ENCODE measurements around the gene E2F2. TPM values are rescaled to one million over a fixed set of nuclear protein-coding genes. Genes with fewer than 3 reads are reported as not detected.

Gene E2F2
- total and polyA plus RNA-seq, 2 of the 4 experiments (the other 2 are of a cell fraction) = 0.36 to 0.51 TPM

DNA sequence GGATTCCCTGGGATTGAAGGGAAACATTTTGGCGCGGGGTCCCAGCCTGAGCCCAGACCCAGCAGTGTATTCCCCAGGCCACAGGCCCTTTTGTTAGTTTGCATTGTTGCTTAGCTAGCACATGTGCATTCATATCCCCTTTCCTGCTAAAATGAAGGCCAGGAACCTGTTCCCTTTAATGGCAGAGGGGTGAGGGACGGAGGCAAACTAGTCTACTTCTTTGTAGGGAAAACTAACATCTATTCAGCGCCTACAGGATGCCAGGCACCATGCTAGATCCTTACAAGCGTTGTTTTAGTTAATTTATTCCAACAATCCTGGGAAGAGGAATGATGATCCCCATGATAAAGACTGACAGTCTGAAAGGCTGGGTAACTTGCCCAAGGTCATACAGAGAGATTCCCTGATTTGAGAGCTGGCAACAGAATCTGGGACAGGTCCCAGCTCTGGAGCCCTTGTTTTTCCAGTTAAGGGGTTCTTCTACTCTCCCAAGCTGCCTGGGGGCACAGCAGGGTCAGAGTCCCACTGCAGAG is 595 bp upstream of the E2F2 start:
- no TSS peak for BruUV-seq (replicated peaks)
- Histone ChIP-seq H3K4ac (ENCODE audit: low read depth, low read length) (0 out of 2 replicates have a peak overlapping the region, but pooled peaks have one; percentile 50), H3K23ac (ENCODE audit: low read depth, low read length) (peak overlapping the region; percentile 51; the same call in 1 of the 2 replicates), H3K56ac (ENCODE audit: extremely low read depth, insufficient read depth, low read length) (no peak overlapping the region), H3K14ac (replicated peaks; ENCODE audit: low read depth, low read length) (peak overlapping the region; percentile 17), H4K91ac (ENCODE audit: insufficient read depth, low read depth, low read length) (peak overlapping the region; percentile 31; the same call in 1 of the 2 replicates), H2BK20ac (ENCODE audit: low read depth, low read length) (no peak overlapping the region), H3K18ac (ENCODE audit: low read depth, low read length) (no peak overlapping the region), H3K36me3 (ENCODE audit: control insufficient read depth, insufficient read depth, low read length) (no peaks in the 10 kb centered on the region), H3K4me3 (ENCODE audit: insufficient read depth, low read depth, low read length) (peak overlapping the region; percentile 5), H3K79me1 (ENCODE audit: low read depth in 1 of 2, low read length in 2 of 2) (peaks cover 0 to 7% of the 10 kb centered on the region in 2 experiments; a peak in 1 of 4 replicates), H3K4me2 (ENCODE audit: low read depth, low read length) (peak overlapping the region; percentile 71), H2BK15ac (ENCODE audit: low read depth, low read length) (no peak overlapping the region), H3K27ac (ENCODE audit: insufficient read depth, low read length) (no peak overlapping the region), H4K8ac (ENCODE audit: low read depth in 2 of 2, low read length in 2 of 2) (peak overlapping the region; percentile 38 to 81), H3K4me1 (ENCODE audit: control insufficient read depth, insufficient read depth, low read length) (peaks cover 9% of the 10 kb centered on the region; the same call in 1 of the 2 replicates), H4K20me1 (ENCODE audit: insufficient read depth, low read length) (no peaks in the 10 kb centered on the region), H3K9me3 (ENCODE audit: control insufficient read depth, insufficient read depth, low read length) (no peaks in the 10 kb centered on the region), H3K9me1 (ENCODE audit: insufficient read depth, low read length) (0 out of 2 replicates have a peak, but pooled peaks cover 2% of the 10 kb centered on the region), H2AK5ac (ENCODE audit: low read depth, low read length) (no peak overlapping the region), H3K27me3 (ENCODE audit: control insufficient read depth, insufficient read depth, low read length) (no peaks in the 10 kb centered on the region), H2BK5ac (ENCODE audit: low read depth, low read length, poor library complexity, severe bottlenecking) (no peak overlapping the region), H2BK120ac (ENCODE audit: low read depth, low read length) (peak overlapping the region; percentile 47; the same call in 1 of the 2 replicates), H2AFZ (replicated peaks; ENCODE audit: low read length, poor library complexity) (peak overlapping the region; percentile 94), H2AK9ac (replicated peaks; ENCODE audit: low read depth, low read length, poor library complexity) (no peak overlapping the region), H3K9ac (ENCODE audit: low read depth, low read length) (peak overlapping the region; percentile 8; the same call in 1 of the 2 replicates), H4K5ac (ENCODE audit: low read depth, low read length) (peak overlapping the region; percentile 1)
- in situ Hi-C loops (cut with MboI; ENCODE audit: low sequenced_read_pairs) (loop anchor here (10.0 kb wide), 1 partner anchor 557 kb away; the partner anchor contains the start of gene LACTBL1), intact Hi-C loops (cut with micrococcal nuclease) (loop anchor here (5.0 to 10.0 kb wide), 2 partner anchors 189 to 347 kb away; partner anchors contain the start of gene HNRNPR), dilution Hi-C loops (cut with HindIII; ENCODE audit: low sequenced_read_pairs, unreplicated experiment) (no loop called here)
- ChIA-PET CTCF (interaction anchor here (0.6 to 1.6 kb wide), 3 partner anchors 33 to 106 kb away, joined by 4 to 6 read pairs (median 5); no protein-coding TSS in a partner anchor), POLR2A (ENCODE audit: unreplicated experiment) (interaction anchor here (0.6 kb wide), 2 partner anchors 60 to 187 kb away, joined by 3 to 4 read pairs; no protein-coding TSS in a partner anchor)
- WGBS, 2 experiments (ENCODE audit: extremely low coverage in 2 of 2, insufficient read length in 1 of 2) = no CpG with 5 or more reads among the region's 5 CpGs
- DNase-seq (no peak), ATAC-seq (ENCODE audit: low read depth) (no peak; the same call in 1 of the 2 replicates)
- TF ChIP-seq RCOR1 (IDR thresholded peaks at IDR 0.05; ENCODE audit: insufficient replicate concordance, low read length) = no peak
- no peak for TF ChIP-seq CHD1 (IDR thresholded peaks at IDR 0.05; ENCODE audit: low read depth, low read length)
- TF ChIP-seq NFE2L2 (IDR thresholded peaks at IDR 0.05; ENCODE audit: low read depth, low read length) = no peak
- no peak for TF ChIP-seq MAZ (IDR thresholded peaks at IDR 0.05; ENCODE audit: borderline replicate concordance, low read depth, low read length)
- TF ChIP-seq, protein P1, sequence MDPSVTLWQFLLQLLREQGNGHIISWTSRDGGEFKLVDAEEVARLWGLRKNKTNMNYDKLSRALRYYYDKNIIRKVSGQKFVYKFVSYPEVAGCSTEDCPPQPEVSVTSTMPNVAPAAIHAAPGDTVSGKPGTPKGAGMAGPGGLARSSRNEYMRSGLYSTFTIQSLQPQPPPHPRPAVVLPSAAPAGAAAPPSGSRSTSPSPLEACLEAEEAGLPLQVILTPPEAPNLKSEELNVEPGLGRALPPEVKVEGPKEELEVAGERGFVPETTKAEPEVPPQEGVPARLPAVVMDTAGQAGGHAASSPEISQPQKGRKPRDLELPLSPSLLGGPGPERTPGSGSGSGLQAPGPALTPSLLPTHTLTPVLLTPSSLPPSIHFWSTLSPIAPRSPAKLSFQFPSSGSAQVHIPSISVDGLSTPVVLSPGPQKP (IDR thresholded peaks at IDR 0.05; ENCODE audit: borderline replicate concordance, low read depth, low read length) = no peak
- TF ChIP-seq RFX5 (IDR thresholded peaks at IDR 0.05; ENCODE audit: low read depth, low read length) = no peak
- TF ChIP-seq BHLHE40 (IDR thresholded peaks at IDR 0.05; ENCODE audit: low read depth, low read length) = no peak
- no peak for TF ChIP-seq POLR2A (IDR thresholded peaks at IDR 0.05; ENCODE audit: low read depth, low read length)
- TF ChIP-seq, protein P2, sequence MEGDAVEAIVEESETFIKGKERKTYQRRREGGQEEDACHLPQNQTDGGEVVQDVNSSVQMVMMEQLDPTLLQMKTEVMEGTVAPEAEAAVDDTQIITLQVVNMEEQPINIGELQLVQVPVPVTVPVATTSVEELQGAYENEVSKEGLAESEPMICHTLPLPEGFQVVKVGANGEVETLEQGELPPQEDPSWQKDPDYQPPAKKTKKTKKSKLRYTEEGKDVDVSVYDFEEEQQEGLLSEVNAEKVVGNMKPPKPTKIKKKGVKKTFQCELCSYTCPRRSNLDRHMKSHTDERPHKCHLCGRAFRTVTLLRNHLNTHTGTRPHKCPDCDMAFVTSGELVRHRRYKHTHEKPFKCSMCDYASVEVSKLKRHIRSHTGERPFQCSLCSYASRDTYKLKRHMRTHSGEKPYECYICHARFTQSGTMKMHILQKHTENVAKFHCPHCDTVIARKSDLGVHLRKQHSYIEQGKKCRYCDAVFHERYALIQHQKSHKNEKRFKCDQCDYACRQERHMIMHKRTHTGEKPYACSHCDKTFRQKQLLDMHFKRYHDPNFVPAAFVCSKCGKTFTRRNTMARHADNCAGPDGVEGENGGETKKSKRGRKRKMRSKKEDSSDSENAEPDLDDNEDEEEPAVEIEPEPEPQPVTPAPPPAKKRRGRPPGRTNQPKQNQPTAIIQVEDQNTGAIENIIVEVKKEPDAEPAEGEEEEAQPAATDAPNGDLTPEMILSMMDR (conservative IDR thresholded peaks at IDR 0.05; ENCODE audit: low read depth, low read length) = no peak
- no peak for TF ChIP-seq MXI1 (IDR thresholded peaks at IDR 0.05; ENCODE audit: borderline replicate concordance, low read depth, low read length)
- TF ChIP-seq CEBPB (IDR thresholded peaks at IDR 0.05; ENCODE audit: low read depth, low read length) = no peak
- TF ChIP-seq SMC3 (IDR thresholded peaks at IDR 0.05; ENCODE audit: low read depth, low read length) = no peak
- TF ChIP-seq, protein P3, sequence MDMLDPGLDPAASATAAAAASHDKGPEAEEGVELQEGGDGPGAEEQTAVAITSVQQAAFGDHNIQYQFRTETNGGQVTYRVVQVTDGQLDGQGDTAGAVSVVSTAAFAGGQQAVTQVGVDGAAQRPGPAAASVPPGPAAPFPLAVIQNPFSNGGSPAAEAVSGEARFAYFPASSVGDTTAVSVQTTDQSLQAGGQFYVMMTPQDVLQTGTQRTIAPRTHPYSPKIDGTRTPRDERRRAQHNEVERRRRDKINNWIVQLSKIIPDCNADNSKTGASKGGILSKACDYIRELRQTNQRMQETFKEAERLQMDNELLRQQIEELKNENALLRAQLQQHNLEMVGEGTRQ (IDR thresholded peaks at IDR 0.05; ENCODE audit: low read depth, low read length) = no peak
- TF ChIP-seq MAFK (IDR thresholded peaks at IDR 0.05; ENCODE audit: low read depth, low read length) = no peak
- TF ChIP-seq FOS (IDR thresholded peaks at IDR 0.05; ENCODE audit: low read depth, low read length) = no peak

Measured in IMR-90 (cell line).